Measurements from ENCODE around the gene VN1R4. TPM values are rescaled to one million over a fixed set of nuclear protein-coding genes. Genes with fewer than 3 reads are reported as not detected.
"Not testable (repeated sequence)": the region's sequence is repeated elsewhere in the genome, so short reads cannot be mapped to it uniquely, and the experiment has no call there.

The VN1R4 gene
- total and polyA plus RNA-seq, 7 donors: not detected

DNA sequence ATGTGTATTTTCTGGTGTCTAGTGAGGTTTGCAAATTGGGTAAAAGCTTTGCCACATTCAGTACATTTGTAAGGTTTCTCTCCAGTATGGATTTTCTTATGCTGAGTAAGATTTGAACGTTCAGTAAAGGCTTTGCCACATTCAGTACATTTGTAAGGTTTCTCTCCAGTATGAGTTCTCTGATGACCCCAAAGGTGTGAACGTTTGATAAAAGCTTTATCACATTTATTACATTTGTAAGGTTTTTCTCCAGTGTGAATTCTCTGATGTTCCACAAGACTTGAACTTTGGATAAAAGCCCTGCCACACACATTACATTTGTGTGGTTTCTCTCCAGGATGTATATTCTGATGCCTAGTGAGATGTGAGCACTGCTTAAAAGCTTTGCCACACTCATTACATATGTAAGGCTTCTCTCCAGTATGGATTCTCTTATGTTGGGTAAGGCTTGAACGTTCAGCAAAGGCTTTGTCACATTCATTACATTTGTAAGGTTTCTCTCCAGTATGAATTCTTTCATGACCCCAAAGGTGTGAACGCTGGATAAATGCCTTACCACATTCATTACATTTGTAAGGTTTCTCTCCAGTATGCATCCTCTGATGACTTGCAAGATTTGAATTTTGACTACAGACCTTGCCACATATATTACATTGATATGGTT lies 30.3 kb downstream of the VN1R4 start:
- ATAC-seq: no peak
- intact Hi-C loops (cut with DNase I): no loop called here
- H3K27me3 ChIP-seq (ENCODE audit: insufficient read depth in 3 of 3, low read length in 2 of 3): no peaks in the 10 kb centered on the region
- no peak overlapping the region for H3K4me3 ChIP-seq
- 93 to 97% (median 97%) methylated on average over 4 of the region's 4 CpGs for WGBS, 3 donors
- H3K9me3 ChIP-seq: peaks cover 98% of the 10 kb centered on the region
- TF ChIP-seq, protein P1, sequence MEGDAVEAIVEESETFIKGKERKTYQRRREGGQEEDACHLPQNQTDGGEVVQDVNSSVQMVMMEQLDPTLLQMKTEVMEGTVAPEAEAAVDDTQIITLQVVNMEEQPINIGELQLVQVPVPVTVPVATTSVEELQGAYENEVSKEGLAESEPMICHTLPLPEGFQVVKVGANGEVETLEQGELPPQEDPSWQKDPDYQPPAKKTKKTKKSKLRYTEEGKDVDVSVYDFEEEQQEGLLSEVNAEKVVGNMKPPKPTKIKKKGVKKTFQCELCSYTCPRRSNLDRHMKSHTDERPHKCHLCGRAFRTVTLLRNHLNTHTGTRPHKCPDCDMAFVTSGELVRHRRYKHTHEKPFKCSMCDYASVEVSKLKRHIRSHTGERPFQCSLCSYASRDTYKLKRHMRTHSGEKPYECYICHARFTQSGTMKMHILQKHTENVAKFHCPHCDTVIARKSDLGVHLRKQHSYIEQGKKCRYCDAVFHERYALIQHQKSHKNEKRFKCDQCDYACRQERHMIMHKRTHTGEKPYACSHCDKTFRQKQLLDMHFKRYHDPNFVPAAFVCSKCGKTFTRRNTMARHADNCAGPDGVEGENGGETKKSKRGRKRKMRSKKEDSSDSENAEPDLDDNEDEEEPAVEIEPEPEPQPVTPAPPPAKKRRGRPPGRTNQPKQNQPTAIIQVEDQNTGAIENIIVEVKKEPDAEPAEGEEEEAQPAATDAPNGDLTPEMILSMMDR (IDR thresholded peaks at IDR 0.05): no peak
- DNase-seq: no peak
- H3K36me3 ChIP-seq (ENCODE audit: insufficient read depth in 1 of 2, low read depth in 1 of 2): peaks cover 21 to 46% of the 10 kb centered on the region in 2 donors
- no peaks in the 10 kb centered on the region for H3K4me1 ChIP-seq
- no peak overlapping the region for H3K27ac ChIP-seq

DNA sequence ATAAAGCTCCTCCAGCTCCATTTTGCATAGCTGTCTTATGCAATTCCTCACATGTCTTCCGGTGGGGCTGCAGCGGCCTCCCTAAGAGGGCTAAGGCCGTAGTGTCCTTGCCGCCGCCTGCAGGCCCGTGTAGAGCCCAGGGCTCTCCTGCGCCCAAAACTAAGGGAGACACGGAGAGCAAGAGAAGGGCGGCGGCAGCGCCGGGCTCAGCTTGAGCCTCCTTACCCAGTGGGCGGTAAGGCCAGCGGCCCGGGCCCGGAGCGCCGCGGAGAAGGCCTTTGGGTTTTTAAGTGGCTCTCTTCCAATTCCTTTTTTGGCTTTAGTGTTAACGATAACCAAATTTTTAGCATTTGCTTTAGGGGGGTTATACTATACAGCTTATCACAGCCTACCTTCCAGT lies 42.9 kb downstream of the VN1R4 start:
- no peak for DNase-seq
- no peaks in the 10 kb centered on the region for H3K4me1 ChIP-seq
- TF ChIP-seq, protein P1 (IDR thresholded peaks at IDR 0.05): no peak
- H3K27me3 ChIP-seq (ENCODE audit: insufficient read depth in 3 of 3, low read length in 2 of 3): no peaks in the 10 kb centered on the region
- ATAC-seq: no peak
- H3K9me3 ChIP-seq: peaks cover 77% of the 10 kb centered on the region
- intact Hi-C loops (cut with DNase I): no loop called here
- no peak overlapping the region for H3K27ac ChIP-seq
- WGBS, 3 donors: 91 to 98% (median 93%) methylated on average over 7 to 20 of the region's 20 CpGs
- no peak overlapping the region for H3K4me3 ChIP-seq
- H3K36me3 ChIP-seq (ENCODE audit: insufficient read depth in 1 of 2, low read depth in 1 of 2): no peaks in the 10 kb centered on the region

DNA sequence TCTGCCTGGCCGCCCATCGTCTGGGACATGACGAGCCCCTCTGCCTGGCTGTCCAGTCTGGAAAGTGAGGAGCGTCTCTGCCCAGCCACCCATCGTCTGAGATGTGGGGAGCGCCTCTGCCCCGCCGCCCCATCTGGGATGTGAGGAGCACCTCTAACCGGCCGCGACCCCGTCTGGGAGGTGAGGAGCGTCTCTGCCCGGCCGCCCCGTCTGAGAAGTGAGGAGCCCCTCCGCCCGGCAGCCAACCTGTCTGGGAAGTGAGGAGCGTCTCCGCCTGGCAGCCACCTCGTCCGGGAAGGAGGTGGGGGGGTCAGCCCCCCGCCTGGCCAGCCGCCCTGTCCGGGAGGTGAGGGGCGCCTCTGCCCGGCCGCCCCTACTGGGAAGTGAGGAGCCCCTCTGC lies 44.8 kb downstream of the VN1R4 start:
- DNase-seq; H3K36me3 ChIP-seq (ENCODE audit: insufficient read depth in 1 of 2, low read depth in 1 of 2); ATAC-seq; H3K4me3 ChIP-seq; H3K27ac ChIP-seq; intact Hi-C loops (cut with DNase I); H3K4me1 ChIP-seq; H3K27me3 ChIP-seq (ENCODE audit: insufficient read depth in 3 of 3, low read length in 2 of 3): not testable (repeated sequence)
- WGBS, 3 donors: 93 to 97% (median 96%) methylated on average over 19 to 28 of the region's 28 CpGs
- H3K9me3 ChIP-seq: peaks cover 74% of the 10 kb centered on the region

Other genes starting within 250 kb of the VN1R4 start
- gene ERVV-2, start 223.0 kb downstream of the VN1R4 start, total RNA-seq: not detected
- gene ERVV-2, start 223.0 kb downstream of the VN1R4 start, polyA plus RNA-seq: not detected
- gene ZNF160, start 164.3 kb downstream of the VN1R4 start, total RNA-seq: 10 to 100 TPM in 2 of 4 donors, 1 to 10 TPM in 2; 7.5 to 12.4 (median 10.4) TPM
- 10 to 100 TPM in 1 of 3 donors, 1 to 10 TPM in 2; 4.9 to 12.9 (median 6.9) TPM for gene ZNF160, start 164.3 kb downstream of the VN1R4 start, polyA plus RNA-seq
- gene ZNF415, start 134.8 kb downstream of the VN1R4 start, total RNA-seq: 1 to 10 TPM; 3.9 to 9.2 (median 6.3) TPM
- gene ZNF415, start 134.8 kb downstream of the VN1R4 start, polyA plus RNA-seq: 1 to 10 TPM; 3.9 to 7.8 (median 7.7) TPM
- gene ZNF347, start 108.7 kb downstream of the VN1R4 start, total RNA-seq: 1 to 10 TPM; 3.8 to 6.8 (median 5.4) TPM
- 1 to 10 TPM; 2.6 to 6.2 (median 3.4) TPM for gene ZNF347, start 108.7 kb downstream of the VN1R4 start, polyA plus RNA-seq
- gene ZNF665, start 74.4 kb downstream of the VN1R4 start, total RNA-seq: 1 to 10 TPM in 1 of 4 donors, under 1 TPM in 3; 0.47 to 1.1 (median 0.75) TPM
- gene ZNF665, start 74.4 kb downstream of the VN1R4 start, polyA plus RNA-seq: under 1 TPM; 0.20 to 0.66 (median 0.48) TPM
- 1 to 10 TPM; 5.1 to 9.7 (median 6.8) TPM for gene ZNF677, start 12.8 kb downstream of the VN1R4 start, total RNA-seq
- 1 to 10 TPM; 3.3 to 9.5 (median 4.0) TPM for gene ZNF677, start 12.8 kb downstream of the VN1R4 start, polyA plus RNA-seq
- not detected for gene VN1R2, start 9.4 kb downstream of the VN1R4 start, total RNA-seq
- not detected for gene VN1R2, start 9.4 kb downstream of the VN1R4 start, polyA plus RNA-seq
- 1 to 10 TPM in 2 of 4 donors, under 1 TPM in 2; 0.81 to 2.0 (median 1.0) TPM for gene ZNF845, start 66.0 kb upstream of the VN1R4 start, total RNA-seq
- gene ZNF845, start 66.0 kb upstream of the VN1R4 start, polyA plus RNA-seq: 1 to 10 TPM in 2 of 3 donors, under 1 TPM in 1; 1.00 to 5.1 (median 1.4) TPM
- 1 to 10 TPM; 1.3 to 2.1 (median 1.7) TPM for gene ZNF525, start 98.0 kb upstream of the VN1R4 start, total RNA-seq
- gene ZNF525, start 98.0 kb upstream of the VN1R4 start, polyA plus RNA-seq: 1 to 10 TPM in 1 of 3 donors, under 1 TPM in 2; 0.18 to 1.6 (median 0.78) TPM
- 1 to 10 TPM; 1.8 to 2.9 (median 2.6) TPM for gene ZNF765, start 127.4 kb upstream of the VN1R4 start, total RNA-seq
- 1 to 10 TPM; 1.5 to 8.3 (median 2.3) TPM for gene ZNF765, start 127.4 kb upstream of the VN1R4 start, polyA plus RNA-seq
- gene ZNF761, start 164.3 kb upstream of the VN1R4 start, total RNA-seq: 1 to 10 TPM; 1.5 to 4.4 (median 3.6) TPM
- gene ZNF761, start 164.3 kb upstream of the VN1R4 start, polyA plus RNA-seq: 1 to 10 TPM; 1.5 to 6.4 (median 3.2) TPM
- gene ZNF813, start 200.0 kb upstream of the VN1R4 start, total RNA-seq: 1 to 10 TPM in 2 of 4 donors, under 1 TPM in 2; 0.42 to 1.7 (median 0.95) TPM
- gene ZNF813, start 200.0 kb upstream of the VN1R4 start, polyA plus RNA-seq: 1 to 10 TPM in 1 of 3 donors, under 1 TPM in 2; 0.31 to 1.1 (median 0.99) TPM